CD4-positive, alpha-beta T cell treated with Interleukin-2 at 100 ng/mL for 4 hours (primary cell): ENCODE measurements around the gene ATXN1.
"Not testable (repeated sequence)": the region's sequence is repeated elsewhere in the genome, so short reads cannot be mapped to it uniquely, and the experiment has no call there.

Experiments used
- DNase-seq: peaks from one replicate; pipeline ENCODE4 v3.0.0-alpha.2; 2020; ENCODE audit warnings: low spot score

The ATXN1 gene

DNA sequence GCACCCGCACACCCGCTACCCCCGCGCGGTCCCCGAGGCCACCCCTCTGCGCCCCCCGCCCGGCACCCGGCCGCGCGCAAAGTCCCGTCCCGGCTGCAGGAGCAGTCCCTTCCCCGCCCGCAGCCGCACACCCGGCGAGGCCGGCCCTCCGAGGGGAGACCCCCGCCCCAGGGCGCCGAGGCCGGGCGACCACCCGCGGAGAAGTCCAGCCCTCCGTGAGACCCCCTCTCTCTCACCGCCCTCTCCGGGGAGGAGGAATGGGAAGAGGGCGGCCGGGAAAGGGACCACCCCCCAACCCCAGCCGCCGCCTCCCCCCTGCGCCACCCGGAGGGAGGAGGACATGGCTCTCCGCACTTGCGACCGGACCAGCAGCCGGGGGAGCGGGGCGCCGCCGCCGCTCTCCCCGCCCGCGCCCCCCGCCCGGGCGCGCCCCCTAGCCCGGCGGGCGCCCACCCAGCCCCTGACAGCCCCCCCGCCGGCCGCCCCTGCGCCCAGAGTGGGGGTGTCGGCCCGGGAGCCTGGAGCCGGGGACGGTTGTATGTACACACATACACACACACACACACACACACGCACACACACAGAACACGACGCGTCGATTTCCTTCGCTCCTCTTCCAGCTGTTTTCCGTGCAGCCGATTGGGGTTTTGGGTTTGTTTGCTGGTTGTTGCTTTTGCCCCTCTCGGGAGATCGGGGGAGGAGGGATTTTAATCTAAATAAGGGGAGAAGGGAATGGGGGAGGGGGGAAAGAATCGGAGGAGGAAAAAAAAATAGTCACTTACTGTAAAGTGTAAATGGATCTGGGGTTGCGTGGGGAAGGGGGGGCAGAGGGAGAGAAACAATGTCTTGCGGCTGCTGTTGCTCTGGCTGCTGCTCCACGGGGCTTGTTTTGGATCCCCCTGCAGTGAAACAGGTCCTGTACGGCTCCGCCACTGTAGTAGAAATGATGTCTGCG lies at the start of gene ATXN1:
ATXN1 (minus strand) TSS at position 945 of the 955 bp plus-strand sequence.
- DNase-seq, result peak; percentile 45

DNA sequence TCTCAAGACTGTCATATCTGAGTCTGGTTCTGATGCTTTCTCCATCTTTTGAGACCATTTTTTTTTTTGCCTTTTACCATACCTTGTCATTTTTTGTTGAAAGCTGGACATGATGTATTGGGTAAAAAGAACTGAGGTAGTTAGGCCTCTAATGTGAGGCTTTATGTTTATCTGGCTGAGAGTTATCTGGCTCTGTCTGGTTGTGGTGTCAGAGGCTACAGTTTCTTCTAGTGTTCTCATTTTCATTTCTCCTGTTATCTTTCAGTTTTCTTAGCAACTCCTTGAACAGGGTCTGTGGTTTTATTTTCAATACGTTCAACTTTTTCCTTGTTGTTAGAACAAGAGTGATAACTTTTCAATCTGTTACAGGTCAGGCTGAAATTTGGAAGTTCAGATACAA lies 49.2 kb upstream of the ATXN1 start:
- no peak for DNase-seq

DNA sequence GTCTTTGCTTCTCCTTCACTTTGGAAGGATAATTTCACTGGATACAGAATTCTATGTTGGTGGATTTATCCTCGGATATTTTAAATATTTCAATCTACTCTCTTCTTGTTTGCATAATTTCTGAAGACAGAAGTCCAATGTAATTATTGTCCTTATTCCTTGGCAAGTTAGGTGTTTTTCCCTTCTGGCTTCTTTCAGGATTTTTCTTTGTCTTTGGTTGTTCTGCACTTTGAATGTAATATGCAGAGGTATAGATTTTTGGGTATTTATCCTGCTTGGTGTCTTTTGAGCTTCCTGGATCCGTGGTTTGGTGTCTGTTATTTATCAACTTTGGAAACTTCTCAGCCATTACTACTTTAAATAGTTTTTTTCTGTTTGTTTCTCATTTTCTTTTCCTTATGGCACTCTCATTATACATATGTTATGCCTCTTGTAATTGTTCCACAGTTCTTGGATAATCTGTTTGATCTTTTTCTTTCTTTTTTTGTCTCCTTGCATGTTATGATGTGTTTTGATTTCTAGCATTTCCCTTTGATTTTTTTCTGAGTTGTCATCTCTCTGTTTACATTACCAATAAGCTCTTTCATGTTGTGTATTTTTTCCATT lies 48.6 kb upstream of the ATXN1 start:
- DNase-seq, result no peak

DNA sequence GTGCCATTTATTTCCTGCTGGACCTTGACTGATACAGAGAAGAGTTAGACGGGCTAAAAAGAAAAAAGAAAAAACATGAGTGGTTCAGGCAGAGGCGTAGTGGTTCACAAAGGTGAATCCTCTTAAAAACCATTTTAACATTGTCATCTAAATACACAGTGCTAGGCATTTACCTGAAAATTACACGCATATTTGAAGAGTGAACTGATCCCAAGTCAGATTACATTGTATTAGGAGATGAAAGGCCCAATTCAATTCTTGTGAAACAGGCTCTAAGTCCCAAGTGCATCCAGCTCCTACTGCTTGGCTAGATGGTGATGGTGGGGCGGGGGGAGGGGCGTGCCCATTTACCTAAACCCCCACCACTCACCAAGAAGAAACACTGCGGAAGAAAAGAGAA lies 46.7 kb upstream of the ATXN1 start:
- DNase-seq, result no peak

DNA sequence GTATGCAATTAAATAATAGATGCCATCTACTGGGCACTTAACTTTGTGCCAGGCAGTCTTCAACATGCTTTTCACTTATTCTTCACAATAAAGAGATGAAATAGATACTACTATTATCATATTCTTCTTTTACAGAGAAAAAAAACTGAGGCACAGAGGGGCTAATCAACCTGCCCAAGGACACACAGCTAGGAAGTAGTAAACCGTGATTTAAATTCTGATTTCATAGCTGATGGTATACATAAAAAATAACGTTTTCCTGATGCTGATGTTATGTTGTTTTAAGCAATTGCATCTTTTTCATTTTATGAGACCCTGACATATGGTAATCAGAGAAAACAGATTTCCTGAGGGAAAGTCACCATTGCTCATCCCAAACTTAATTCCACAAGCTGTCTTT lies 45.1 kb upstream of the ATXN1 start:
- no peak for DNase-seq

DNA sequence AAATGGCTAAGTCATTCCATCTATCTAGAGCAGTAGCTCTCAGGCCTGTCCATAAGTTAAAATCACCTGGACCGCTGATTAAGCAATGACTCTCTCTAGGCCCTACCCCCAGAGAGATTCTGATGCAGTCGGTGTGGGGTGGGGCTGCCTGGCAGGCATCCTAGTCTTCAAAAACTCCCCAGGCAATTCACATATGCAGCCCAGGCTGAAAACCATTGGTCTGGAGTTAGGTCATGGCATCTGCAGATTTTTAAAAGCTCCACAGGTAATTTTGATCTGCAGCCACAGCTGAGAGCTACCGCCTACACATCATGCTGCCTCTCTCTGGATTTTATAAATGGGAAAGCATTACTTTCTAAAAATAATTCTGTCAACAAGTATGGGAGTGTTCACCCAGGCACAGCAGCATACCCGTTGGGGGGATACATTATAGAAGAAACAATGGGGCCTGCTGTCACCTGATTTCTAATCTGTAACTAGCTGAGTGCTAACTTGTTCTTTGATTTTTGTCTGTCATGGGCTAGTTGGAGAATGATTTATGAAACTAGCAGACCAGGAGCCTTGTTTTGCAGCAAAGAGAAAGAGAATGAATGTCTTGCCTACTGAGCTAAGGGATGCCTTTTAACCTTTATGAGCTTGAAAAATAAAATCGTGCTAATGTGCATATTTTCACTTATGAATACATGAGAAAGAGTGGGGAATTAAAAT lies 44.1 kb upstream of the ATXN1 start:
- no peak for DNase-seq

DNA sequence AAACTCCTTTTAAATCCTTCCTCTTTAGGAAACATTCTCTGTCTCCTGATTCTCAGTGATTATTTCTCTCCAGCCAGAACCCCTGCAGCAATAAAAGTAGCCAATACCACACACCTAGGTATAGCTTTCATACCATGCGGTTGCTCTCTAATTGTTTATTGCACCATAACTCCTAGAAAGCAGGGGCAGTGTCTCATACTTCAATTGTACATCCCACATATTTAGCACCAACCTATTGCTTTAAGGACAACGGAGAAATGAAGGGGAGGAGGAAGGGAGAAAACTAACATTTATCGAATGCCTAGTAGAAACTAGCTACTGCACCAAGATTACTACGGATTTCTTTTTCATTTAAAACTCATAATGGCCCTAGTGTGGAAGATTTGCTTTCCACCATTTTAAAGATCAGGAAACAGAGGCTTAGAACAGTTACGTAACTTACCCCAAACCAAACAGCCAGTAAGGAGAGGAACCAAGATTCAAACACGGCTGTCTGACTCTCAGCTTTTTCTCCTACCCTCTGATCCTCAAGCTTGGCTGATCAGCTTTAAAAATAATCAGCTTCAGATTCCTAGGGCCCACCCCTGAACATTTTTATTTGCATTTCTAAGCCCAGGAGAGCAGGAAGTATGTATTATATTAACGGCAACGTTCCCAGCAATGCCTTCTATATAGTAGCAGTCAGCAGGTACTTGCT lies 43.4 kb upstream of the ATXN1 start:
- no peak for DNase-seq

DNA sequence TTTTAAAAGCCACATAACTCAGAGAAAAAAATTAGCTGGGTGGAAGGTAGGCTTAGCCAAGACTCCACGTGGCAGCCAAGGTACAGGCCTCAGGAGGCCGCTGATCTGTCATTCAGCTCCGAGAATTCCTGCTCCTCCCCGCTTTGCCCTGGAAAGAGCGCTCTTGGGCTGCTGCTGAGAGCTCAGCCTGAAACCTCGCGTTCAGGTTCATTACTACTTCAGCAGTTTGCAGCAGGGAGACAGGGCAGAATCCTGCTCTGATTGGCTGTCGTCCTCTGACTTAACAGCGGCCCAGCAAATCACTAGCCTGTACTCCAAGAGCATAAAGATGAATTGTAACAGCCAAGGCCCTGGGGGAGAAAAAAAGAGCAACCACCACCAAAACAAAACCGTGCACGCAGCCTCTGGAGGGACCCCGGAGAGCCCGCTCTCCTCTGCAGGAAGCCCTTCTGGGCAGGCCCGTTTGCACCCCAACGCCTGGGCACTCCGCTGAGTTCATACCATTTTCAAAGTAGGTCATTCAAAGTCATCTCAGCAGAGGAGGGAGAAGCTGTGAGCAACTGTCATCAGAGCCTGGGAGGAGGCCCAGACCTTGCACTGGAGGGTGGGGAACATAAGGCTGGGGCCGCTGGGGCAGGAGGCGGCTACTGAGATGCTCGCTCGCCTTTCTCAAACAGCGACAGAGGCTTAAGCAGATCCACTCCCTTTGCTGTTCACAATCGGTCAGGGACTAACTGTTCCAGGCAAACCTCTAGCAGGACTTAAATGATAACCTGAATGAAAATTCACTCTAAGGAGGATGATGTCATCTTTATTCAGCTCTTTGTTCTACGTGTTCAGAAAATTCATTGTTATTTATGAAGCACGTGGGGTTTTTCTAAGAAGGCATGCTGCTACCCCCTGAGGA lies 42.3 kb upstream of the ATXN1 start:
- DNase-seq, result no peak

DNA sequence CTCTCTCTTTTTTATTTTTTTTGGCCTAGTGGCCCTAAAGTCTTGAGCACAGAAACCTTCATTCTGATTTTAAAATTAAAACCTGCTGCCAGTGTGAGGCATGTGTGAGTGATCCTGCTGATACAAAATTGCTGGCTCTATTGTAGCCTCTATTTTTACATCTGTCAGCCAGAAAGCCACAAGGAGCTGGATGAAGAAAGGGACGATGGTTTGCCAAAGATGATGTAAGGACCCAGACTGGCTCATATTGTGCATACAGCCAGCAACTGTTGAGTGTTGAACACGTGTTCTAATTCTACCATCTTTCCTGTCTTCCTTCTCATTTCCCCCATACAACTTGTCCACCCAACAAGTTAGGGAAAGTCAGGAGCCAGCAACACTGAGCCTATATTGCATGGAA lies 40.8 kb upstream of the ATXN1 start:
- DNase-seq, result no peak

DNA sequence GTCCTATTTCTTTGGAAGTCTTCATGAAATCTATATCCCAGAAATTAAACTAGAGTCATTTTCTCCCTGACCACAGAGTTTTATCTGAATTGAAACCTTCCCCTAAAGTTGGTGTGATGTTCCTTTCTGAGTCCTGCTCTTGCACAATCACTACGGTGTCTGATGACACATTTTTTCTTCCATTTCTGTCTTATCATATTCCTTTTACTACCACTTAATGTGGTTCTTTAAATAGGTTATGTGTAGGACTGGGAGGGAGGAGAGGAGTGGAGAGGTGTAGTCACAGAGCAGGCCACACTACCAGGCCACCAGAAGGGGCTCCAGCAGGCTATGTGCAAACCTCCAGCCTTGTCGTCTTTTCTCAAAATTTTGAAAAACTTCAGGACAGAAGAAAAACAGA lies 39.7 kb upstream of the ATXN1 start:
- DNase-seq, result no peak

DNA sequence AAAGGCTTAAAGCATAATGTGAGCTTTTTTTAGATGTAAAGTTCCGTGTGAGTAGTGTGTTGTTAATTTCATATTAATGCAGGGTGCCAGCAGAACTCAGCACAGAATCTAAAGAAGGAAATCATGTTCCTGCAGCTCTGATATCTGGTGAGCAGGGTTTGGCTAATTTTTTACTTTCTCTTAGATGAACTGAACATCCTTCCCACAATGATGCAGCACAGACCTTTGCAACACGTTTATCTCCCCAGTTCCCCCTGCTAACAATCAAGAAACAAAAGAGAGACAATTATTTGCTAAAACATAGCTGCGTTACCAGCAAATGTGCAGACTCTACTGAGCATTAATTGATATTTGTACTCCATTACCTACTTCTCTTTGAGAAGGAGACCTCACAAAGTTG lies 39.1 kb upstream of the ATXN1 start:
- DNase-seq, result no peak

DNA sequence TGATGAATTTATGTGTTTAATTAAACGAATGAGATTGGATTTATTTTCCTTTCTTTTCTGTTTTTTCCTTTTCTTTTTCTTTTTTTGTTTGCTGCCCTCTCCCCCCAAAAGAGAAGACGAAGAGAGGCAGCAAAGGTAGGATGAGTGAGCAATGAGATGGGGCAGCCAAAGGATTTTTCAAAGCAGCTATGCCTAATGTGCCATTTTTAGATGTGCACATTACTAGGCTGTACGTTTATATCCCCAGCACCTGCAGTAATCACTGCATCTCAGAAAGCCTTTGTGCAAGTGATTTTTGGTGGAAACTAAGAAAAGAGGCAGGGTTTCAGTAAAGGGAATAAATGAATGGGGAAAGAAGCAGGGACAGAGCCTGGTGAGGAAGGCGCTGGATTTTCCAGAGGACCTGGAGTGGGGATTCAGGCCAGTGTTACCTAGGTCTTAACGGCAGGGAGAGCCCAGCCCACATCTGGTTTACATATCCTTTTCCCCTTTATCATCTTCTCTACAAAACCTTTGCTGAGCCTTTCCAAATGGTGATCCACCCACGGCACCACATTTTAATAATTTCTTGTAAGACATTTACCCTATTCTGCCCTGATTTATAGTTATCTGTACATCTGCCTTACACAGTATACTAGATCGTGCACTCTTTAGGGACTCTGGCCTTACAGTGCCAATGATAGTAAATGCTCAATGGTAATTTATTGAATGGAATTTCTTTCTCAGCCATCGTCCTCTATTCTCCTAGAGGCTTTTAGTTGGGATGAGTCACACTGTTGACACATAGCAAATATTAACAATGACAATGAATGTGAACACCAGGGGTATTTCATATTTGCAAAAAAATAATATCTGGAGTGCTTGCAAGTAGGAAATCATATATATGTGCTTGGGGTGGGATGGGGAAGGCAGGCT lies 38.3 kb upstream of the ATXN1 start:
- no peak for DNase-seq

DNA sequence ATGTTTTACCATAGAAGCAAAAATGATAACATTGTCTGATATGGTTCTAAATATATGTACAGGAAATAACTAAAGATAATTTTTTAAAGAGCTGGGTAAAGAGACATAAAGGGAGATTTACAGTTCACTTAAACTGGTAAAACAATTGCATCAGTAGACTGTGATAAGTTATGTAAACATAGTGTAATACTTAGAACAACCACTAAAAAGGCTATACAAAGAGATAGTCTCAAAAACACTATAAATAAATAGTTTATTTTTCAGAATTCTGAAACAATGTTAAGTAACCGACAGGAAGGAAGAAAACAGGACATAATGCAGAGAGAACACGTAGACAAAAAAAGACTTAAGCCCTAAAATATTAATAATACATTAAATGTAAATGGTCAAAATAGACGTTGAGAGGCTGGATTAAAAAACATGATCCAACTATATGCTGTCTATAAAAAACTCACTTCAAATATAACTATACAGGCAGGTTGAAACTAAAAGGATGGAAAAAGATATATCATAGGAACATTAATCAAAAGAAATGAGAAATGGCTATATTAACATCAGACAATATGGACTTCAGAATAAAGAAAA lies 32.7 kb upstream of the ATXN1 start:
- DNase-seq, result no peak

DNA sequence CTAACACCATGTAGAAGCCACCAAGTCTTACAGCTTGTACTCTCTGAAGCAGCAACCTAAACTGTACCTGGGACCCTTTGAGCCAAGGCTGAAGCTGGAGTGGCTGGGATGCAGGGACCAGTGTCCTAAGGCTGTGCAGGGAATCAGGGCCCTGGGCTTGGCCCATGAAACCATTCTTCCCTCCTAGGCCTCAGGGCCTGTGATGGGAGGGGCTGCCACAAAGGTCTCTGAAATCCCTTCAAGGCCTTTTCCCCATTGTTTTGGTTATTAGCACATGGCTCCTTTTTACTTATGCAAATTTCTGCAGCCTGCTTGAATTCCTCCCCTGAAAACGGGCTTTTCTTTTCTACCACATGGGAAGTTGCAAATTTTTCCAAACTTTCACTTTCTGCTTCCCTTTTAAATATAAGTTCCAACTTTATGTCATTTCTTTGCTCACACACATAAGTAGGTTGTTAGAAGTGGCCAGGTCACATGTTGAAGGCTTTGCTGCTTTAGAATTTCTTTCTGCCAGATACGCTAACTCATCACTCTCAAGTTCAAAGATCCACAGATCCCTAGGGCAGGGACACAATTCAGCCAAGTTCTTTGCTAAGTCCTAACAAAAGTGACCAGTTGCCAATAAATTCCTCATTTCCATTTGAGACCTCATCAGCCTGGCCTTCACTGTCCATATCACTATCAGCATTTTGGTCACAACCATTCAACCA lies 28.2 kb upstream of the ATXN1 start:
- no peak for DNase-seq

DNA sequence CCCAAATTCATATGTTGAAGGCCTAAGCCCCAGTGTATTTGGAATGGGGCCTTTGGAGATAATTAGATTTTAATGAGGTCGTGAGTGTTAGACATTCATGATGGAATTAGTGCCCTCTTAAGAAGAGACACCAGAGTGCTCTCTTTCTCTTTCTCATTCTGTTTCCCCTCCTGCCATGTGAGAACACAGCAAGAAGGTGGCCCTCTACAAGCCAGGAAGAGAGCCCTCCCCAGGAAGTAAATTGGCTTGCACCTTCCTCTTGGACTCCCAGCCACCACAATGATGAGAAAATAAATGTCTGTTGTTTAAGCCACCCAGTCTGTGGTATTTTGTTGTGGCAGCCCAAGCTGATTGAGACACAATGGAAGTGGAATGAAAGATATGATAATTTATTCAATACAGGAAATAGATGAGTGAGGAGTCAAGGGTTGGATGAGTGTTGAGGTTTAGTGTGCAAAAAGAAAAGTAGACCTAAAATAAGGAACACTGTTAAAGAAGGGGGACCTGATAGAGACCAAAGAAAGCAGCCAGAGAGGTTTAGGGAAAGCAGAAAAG lies 25.9 kb upstream of the ATXN1 start:
- no peak for DNase-seq

DNA sequence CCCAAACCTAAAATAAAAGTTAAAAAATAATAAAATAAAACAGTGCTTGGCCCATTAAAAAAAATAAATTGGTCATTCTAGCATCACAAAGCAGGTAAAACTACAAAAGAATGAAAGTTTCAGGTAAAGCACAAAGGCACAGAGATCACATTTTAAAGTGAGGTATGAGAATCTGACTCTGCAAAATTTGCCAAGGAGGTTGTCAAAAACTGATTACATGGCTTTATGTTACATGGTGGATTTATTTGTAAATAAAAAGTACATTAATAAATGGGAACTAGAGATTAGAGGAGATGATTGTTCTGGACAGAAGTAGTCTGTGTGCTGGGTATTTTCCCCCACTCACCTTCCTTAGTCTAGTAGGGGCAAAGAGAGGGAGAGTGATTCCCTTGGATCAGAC lies 24.2 kb upstream of the ATXN1 start:
- DNase-seq, result no peak

DNA sequence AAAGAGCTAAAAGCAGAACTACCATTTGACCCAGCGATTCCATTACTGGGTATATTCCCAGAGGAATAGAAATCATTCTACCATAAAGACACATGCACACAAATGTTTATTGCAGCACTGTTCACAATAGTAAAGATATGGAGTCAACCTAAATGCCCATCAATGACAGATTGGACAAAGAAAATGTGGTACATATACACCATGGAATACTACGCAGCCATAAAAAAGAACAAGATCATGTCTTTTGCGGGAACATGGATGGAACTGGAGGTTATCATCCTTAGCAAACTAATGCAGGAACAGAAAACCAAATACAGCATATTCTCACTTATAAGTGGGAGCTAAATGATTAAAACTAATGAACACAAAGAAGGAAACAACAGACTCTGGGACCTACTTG lies 23.7 kb upstream of the ATXN1 start:
- DNase-seq, result not testable (repeated sequence)

DNA sequence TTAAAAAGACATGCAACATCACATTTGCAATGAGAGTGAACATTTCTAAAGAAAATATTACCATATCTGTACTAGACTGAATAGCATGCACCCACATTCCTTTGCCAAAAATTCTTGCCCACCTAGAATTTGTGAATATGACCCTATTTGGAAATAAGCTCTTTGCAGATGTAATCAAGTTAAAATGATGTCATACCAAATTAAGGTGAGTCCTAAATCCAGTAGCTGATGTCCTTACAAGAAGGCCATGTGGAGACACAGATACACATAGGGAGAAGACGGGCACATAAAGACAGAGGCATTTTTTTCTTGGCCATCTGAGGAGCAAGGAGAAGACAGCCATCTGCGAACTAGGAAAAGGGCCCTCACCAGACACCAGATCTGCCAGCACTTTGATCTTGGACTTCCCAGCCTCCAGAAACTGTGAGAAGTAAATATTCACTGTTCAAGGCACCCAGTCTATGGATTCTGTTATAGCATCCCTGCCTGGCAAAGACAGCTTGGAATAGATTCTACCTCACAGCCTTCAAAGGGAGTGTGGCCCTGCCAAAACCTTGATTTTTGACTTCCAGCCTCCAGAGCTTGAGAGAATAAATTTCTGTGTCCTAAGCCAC lies 22.8 kb upstream of the ATXN1 start:
- no peak for DNase-seq
